GM06990 (cell line): ENCODE data around the gene MINDY4.

ENCODE experiments used
- DNase-seq: peaks from one replicate; pipeline ENCODE4 v3.0.0-alpha.2; 2011; ENCODE audit not compliant: insufficient read length; ENCODE audit errors: extremely low read depth
- H3K27me3 ChIP-seq: replicated peaks from 2 replicates; pipeline ENCODE4 v1.6.0; 2011; ENCODE audit warnings: low read length; ENCODE audit not compliant: control insufficient read depth, insufficient read depth
- H3K36me3 ChIP-seq: 2 replicates; pipeline ENCODE4 v1.5.1; 2011; ENCODE audit warnings: low read length; ENCODE audit not compliant: control insufficient read depth, insufficient read depth
- H3K4me3 ChIP-seq: replicated peaks from 2 replicates; pipeline ENCODE4 v1.5.1; 2011; ENCODE audit warnings: low read depth, mild to moderate bottlenecking, control low read depth, low read length
- CTCF ChIP-seq: IDR thresholded peaks from 2 replicates; pipeline ENCODE4 v1.5.1; 2011; ENCODE audit warnings: low read length, control low read depth, mild to moderate bottlenecking, inconsistent platforms; ENCODE audit not compliant: insufficient read depth, poor library complexity, severe bottlenecking

Gene MINDY4

DNA sequence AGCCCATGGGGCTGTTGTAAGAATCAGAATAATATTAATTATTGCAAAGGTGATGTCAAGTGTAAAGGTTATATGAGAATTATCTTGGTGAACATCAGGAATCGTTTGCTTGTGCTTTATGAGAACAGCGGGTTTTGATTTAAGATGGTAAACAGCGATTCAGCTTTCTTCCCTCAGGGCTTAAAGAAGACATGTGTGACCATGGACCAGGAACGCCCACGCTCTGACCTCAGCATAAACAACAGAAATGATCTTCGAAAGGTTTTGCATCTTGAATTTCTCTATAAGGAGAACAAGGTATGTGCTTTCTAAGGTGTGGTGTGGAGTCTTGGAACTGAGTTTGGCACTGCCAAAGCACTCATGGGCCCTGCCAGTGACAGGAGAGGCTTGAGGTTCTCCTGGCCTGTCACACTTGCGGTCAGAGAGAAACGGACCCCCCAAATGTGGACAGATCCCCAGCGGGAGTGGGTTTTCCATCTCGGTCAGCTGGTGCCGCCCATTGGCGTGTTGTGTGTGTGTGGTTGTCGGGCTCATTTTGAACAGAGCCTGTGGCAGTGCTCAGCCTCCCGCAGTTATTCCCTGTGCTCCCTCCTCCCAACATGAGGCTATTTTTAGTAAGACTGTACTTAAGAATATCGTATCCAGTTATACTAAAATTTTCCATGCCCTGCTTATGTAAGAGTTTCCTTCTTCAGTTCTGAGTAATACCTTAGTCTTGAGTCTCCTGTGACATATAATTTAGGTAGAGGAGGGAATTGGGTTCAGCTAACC lies 7.2 kb downstream of the MINDY4 start:
- Histone ChIP-seq H3K36me3 (no peaks in the 10 kb centered on the region), H3K27me3 (no peaks in the 10 kb centered on the region), H3K4me3 (no peak overlapping the region)
- no peak for DNase-seq
- TF ChIP-seq CTCF, result no peak

DNA sequence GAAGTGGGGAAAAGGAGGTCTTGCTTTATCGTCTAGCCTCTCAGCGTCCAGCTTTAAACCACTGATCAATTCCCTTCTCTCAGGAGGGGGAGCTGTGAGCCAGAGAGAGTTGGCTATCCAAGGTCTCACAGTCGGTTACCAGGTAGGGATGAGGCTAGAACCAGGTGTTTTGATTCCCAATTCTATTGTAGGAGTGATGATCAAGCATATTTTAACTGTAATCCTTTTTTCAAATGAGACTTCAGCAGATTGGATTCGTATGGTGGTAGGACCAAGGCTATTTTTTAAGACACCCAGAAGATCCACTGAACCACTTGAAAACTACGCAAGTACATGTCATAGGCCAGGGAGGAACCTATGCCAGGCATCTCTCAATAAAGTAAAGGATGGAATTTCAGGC lies 8.4 kb downstream of the MINDY4 start:
- Histone ChIP-seq H3K4me3 (no peak overlapping the region), H3K27me3 (no peaks in the 10 kb centered on the region), H3K36me3 (no peaks in the 10 kb centered on the region)
- DNase-seq, result no peak
- TF ChIP-seq CTCF, result no peak

GRCh38 chr7:30780941-30781340 lies 9.7 kb downstream of the MINDY4 start:
- no peak for TF ChIP-seq CTCF
- Histone ChIP-seq H3K36me3 (no peaks in the 10 kb centered on the region), H3K27me3 (no peaks in the 10 kb centered on the region), H3K4me3 (no peak overlapping the region)
- DNase-seq, result no peak

DNA sequence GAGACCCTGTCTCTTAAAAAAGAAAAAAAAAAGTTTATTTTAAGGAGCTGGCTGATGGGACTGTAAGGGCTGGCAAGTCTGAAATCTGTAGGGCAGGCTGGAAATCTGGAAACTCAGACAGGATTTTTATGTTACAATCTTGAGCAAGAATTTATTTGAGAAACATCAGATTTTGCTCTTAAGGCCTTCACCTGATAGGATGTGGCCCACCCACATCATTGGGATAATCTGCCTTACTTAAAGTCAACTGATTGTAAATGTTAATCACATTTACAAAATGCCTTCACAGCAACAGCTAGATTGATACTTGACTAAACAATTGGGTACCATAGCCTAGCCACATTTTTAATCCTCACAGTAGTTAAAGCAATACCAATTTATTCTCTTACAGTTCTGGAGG lies 11.5 kb downstream of the MINDY4 start:
- no peak for TF ChIP-seq CTCF
- H3K4me3 ChIP-seq, result no peak overlapping the region
- H3K36me3 ChIP-seq, result peaks cover 1% of the 10 kb centered on the region; the same call in 1 of the 2 replicates
- H3K27me3 ChIP-seq, result no peaks in the 10 kb centered on the region
- no peak for DNase-seq

DNA sequence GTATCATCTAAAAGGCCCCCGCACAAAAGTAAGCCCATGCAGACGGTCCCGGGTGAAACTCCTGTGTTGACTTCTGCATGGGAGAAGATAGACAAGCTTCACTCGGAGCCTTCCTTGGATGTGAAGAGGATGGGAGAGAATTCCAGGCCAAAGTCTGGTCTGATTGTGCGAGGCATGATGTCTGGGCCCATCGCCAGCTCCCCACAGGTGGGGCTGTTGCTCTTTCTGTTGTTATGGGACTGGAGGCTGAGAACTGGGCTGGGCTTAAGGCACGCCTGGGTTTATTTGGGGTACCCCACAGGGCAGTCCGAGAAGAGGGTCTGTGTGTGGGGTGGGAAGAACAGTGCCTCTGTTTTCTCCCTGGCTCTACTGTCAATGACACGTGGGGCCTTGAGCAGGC lies 14.6 kb downstream of the MINDY4 start:
- Histone ChIP-seq H3K27me3 (no peaks in the 10 kb centered on the region), H3K36me3 (peaks cover 1% of the 10 kb centered on the region; the same call in 1 of the 2 replicates), H3K4me3 (no peak overlapping the region)
- no peak for DNase-seq
- no peak for TF ChIP-seq CTCF
